T-helper 1 cell (primary cell): Measurements from ENCODE around the gene SCAF8.
A peak's percentile ranks its signal among the peaks of the same experiment; 100 is the strongest.
"Not testable (repeated sequence)": the region's sequence is repeated elsewhere in the genome, so short reads cannot be mapped to it uniquely, and the experiment has no call there.

Experiments
- DNase-seq, 5 donors: peaks; one replicate each; pipeline ENCODE4 v3.0.0-alpha.2; 2012 to 2020

SCAF8 gene

DNA sequence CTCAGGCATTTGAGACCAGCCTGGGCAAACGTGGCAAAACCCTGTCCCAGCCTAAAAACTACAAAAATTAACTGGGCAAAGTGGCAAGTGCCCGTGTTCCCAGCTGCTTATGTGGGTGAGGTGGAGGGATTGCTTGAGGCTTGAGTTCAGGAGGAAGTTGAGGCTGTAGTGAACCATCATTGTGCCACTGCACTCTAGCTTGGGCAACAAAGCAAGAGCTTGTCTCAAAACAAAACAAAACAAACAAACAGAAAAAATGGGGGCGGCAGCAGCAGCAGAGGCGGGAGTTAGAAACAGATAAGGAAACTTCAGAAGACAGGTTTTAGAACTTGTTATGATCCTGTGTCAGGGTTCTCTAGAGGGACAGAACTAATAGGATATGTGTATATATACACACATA lies 49.0 kb downstream of the SCAF8 start:
- no peak for DNase-seq

DNA sequence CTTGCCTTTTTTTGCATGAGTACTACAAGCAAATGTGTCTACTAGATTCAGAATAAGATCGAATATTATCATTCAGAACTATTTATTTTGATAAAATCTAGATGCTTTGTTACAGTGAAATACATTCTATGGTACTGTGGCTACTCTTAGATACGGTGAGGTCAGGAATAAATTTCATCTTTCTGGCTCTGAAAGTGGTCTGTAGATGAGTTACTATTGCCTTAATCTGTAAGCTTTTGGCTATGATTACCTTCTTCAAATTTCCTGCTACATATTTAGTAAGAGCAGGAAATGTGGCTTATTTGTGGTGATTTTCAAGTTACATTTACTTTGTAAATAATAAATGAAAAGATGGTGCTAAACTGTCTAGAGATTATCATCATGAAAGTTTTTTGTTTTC lies 50.0 kb downstream of the SCAF8 start:
- no peak for DNase-seq

DNA sequence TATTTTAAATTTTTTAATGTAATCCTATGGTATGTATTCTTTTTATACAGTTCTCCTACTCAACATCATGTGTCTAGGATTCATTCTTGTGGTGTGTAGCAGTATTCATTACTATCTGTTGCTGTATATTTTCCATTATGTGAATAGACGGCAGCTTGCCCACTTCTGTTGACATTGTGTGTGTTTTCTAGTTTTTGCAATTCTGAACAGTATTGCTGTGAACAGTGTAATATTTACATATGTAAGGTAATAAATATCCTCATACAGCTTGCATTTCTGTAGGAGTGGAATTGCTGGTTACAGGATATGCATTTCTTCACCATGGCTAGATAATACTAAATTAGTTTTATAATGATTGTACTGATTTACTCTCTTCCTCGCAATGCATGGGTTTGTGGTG lies 51.9 kb downstream of the SCAF8 start:
- DNase-seq, result no peak

DNA sequence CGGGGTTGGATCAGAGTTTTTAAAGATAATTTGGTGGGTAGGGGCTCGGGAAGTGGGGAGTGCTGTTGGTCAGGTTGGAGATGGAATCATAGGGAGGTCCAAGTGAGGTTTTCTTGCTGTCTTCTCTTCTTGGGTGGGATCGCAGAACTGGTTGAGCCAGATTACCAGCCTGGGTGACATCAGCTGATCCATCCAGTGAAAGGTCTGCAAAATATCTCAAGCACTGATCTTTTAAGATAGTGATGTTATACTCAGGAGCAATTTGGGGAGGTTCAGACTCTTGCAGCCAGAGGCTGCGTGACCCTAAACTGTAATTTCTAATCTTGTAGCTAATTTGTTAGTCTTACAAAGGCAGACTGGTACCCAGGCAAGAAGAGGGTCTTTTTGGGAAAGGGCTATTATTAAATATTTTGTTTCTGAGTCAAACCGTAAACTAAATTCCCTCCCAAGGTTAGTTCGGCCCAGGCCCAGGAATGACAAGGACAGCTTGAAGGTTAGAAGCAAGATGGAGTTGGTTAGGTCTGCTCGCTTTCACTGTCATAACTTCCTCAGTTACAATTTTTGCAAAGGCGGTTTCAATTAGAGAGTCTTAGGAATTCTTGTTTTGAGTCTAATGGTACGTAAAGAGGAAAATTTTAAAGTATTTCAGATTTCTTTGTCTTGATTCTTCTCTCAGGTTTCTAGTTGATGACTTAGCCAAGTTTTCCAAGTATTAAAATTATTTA lies 53.1 kb downstream of the SCAF8 start:
- DNase-seq, result no peak

DNA sequence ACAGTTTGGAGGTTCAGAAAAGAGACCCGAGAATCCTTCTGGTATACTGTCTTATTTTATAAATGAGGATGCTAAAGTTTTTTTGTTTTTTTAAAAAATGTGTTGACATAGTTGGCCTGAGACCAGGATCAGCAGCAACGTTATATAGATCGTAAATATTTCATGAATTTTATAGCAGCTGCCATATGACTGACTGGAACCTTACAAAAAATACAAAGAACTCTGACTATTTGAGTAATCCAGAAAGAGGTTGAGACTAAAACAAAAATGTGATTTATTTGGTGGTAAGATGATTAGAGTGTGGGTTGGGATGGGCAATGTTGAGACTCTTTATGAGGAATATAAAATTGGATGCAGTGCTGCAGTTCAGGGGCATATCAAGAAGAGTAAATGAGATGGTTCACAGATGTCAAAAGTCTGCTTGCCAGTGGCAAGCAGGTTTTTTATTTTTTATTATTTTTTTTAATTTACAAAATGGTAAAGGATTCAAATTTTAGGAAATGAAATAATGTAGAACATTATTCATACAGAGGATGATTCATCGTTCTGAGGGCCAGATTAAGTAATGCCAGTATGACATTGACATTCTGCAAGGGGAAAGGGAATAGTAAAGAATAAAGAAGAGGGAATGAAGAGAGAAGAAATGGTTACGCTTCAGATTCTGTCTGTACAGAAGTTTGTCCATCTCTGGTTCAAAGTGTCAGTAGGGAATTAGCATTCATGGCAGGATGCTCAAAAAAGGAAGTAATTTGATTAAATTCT lies 58.5 kb downstream of the SCAF8 start:
- no peak for DNase-seq

DNA sequence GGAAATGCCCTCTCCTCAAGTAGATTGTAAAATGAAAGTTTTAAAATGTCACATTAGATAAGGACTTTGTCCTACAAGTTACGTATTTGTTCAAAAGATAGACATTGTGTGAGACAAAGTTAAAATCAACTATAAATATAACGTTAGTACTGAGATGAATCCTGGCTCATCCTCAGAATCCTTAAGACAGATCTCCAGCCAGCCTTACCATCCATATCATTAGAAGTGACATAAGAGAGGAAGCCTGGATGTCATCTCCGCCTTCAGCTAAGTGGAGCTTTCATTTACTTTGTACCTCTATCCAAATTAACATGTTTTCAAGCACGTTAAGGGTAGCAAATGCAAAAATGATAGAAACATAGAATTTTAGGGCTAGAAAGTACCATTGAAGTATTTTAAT lies 59.1 kb downstream of the SCAF8 start:
- no peak for DNase-seq

DNA sequence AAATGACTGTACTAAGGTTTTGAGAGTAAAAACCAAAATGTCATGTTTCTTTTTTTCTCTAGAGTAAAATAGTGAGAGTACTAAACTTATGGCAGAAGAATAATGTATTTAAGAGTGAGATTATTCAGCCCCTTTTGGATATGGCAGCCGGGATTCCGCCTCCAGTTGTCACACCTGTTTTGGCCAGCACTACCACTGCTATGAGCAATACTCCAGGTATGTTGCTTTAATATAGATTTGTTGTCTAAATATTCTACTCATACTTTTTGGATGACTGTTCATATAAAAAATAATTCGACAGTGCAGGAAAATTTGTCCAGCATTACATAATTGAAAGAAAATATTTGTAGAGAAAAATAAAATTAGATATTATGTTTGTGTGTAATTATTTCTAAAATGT lies 59.5 kb downstream of the SCAF8 start:
- DNase-seq, result no peak

DNA sequence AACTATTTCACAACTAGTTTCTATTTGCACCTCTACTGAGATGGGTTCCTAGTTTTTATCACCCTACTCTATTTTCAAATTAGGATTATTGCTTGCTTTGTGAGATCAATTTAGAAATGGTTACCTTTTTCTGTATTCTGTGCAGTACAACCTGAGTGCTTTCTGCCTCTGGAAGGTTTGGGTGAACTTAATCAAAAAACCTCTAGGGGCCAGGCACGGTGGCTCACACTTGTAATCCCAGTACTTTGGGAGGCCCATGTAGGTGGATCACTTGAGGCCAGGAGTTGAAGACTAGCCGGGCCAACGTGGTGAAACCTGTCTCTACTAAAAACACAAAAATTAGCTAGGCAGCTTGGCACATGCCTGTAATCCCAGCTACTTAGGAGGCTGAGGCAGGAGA lies 63.3 kb downstream of the SCAF8 start:
- DNase-seq, result no peak

DNA sequence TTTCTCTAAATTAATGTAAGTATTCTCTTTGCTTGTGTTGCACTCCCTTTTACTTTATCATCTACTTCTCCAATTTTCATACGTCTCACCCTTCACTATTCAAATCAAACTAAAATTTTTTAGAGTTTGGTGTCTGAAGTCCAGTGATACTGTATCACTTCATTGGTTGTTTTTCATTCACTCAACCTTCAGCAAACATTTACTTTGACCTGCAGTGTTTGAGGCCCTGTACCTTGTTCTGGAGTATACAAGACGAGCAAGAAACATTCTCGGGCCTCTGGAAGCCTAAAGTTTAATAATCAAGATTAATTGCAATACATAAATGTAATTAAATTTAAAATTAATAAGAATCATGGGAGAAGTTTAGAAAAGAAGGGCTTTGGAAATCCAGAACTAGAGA lies 64.6 kb downstream of the SCAF8 start:
- DNase-seq, result no peak

DNA sequence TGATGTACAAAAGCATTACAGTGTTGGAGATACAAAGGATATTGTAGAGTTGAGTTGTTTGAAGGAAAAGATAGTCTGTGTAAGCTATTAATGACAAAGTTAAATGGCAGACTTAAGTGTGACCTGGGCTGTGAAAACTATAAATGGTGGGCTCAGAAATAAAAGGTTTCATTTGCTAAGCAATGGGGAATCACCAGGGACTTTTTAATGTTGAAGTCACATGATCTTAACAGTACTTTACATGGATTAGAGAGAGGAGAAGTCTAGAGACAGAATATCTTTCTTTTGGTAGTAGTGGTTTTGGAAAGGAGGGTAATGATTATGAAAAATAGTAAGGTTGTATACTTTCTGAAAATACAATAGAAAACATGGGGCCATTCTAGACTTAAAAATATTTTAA lies 67.1 kb downstream of the SCAF8 start:
- no peak for DNase-seq

DNA sequence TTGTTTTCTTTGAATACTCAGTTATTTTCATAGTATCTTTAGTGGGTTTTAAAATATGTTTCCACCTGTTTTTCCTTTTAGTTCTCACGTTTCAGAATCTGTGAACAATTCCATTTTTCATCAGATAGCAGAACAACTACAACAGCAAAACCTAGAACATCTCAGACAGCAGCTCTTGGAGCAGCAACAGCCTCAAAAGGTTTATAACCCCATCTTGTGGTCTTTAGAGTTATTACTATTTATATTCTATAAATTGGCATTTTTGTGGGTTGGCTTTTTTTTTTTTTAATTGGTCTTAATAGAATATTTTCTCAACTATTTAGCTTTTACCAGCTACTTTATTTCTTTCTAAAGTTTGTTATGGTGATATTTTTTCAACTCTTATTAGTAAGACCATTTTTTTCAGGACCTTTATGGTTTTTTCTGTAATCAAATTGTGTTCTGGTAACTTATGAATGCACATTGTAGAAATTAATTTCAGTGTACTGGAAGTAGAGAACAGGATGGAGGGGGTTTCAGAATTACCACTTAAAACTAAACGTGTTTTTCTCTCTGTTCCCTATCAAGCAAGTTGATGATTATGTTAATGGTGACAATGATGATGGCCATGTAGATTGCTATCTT lies 72.2 kb downstream of the SCAF8 start:
- peak in 2 of 5 donors; percentile 1 to 30 for DNase-seq

DNA sequence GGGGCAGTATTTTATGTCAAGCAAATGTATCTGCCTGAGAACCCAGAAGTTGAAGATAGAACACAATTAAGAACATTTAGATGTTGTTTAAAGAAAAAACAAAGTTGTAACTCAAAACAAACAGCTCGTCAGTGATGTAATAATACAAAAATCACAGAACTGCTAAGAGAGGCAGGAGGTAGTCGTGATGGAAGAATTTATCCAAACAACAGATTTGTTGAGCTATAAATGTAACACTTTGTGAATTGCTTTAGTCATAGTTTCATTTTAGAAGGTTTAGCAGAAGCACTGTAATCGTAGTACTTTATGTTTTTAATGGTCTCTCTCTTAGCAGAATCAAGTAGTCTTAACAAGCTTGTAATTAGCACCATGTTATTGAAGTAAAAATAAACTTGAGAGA lies 73.6 kb downstream of the SCAF8 start:
- DNase-seq, result no peak

DNA sequence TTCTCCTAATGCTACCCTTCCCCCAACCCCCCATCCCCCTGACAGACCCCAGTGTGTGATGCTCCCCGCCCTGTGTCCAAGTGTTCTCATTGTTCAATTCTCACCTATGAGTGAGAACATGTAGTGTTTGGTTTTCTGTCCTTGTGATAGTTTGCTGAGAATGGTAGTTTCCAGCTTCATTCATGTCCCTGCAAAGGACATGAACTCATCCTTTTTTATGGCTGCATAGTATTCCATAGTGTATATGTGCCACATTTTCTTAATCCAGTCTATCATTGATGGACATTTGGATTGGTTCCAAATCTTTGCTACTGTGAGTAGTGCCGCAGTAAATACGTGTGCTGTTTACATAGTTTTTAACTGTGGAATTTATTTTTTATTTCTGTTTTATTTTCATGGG lies 78.4 kb downstream of the SCAF8 start:
- DNase-seq, result not testable (repeated sequence)

DNA sequence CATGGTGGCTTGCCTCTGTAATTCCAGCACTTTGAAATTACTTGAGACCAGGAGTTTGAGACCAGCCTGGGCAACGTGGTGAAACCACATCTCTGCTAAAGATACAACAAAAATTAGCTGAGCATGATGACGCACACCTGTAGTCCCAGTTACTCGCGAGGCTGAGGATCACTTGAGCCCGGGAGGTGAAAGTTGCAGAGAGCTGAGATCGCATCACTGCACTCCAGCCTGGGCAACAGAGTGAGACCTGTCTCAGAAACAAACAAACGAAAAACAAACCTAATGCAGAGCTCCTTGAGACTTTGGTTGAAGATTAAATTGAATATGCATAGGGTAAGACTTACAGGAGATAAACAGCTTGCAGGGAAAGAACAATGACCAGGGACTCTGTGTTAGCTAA lies 80.8 kb downstream of the SCAF8 start:
- DNase-seq, result no peak

DNA sequence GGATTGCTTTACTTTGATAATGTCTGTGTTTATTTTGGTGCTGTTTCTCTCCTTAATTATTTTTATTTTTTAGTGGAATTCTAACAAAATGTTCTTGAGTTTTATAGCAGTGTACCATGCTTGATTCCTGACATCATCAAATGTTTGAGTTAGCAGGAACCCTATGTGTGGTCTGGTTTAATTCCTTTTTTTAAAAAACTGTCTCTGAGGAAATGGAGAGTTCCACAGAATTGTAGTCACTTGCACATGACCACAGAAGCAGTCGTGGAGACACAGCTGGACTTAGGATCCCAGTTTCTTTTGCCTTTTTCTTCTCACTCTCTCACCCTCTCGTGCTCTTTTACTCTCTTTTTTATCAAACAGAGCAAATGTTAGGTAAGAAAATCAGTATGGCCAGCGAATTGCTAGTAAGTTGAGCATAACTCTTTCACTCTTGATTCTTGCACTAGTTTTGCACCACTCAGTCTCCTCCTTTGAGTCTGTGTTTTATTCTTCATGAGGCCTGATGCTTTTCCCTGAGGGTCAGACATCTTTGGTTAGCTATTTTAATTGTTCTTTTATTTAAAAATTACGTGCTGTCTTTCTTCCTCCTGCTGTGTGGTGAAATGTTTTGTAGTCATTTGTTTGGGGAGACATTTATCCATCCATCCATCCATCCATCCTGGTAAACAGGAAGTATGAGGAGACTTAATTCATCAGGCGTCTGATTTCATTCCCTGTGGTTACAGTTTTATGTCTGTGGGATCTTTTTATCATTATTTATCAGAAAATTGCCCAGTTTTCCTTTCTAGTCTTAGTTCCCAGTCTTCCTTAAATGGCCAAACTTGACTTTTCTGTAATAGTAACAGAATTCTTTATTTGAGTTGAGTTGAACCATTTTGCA lies 83.0 kb downstream of the SCAF8 start:
- DNase-seq, result no peak

DNA sequence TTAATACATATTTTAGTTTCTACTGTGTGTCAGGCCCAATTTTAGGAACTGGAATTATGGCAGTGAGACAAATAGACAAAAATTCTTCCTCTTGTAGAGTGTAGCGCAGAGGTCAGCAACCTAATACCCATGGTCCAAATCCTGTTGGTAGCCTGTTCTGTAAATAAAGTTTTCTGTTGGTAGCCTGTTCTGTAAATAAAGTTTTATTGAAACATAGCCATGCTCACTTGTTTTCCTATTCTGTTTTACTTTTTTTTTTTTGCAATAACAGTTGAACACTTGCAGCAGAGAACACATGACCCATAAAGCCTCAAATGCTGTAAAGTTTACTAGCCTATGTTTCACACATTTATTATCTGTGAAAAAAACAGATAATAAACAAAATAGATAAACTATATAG lies 87.9 kb downstream of the SCAF8 start:
- no peak for DNase-seq

DNA sequence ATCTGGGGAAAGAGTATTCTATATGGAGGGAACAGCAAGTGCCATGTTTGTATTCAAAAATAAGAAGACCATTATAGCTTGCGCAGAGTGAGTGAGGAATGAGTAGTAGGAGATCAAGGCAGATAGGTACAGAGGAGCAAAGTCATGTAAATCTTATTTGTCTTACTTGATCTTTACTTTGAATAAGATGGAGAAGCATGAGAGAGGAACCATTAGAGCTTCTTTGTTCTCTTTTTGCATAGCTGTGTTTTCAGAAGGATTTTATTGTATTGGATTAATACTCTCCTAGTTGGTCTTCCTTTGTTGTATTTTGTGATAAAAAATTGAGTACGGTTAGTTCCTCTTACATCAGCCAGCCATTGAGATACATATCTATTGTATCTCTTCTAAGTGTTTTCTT lies 88.4 kb downstream of the SCAF8 start:
- no peak for DNase-seq

DNA sequence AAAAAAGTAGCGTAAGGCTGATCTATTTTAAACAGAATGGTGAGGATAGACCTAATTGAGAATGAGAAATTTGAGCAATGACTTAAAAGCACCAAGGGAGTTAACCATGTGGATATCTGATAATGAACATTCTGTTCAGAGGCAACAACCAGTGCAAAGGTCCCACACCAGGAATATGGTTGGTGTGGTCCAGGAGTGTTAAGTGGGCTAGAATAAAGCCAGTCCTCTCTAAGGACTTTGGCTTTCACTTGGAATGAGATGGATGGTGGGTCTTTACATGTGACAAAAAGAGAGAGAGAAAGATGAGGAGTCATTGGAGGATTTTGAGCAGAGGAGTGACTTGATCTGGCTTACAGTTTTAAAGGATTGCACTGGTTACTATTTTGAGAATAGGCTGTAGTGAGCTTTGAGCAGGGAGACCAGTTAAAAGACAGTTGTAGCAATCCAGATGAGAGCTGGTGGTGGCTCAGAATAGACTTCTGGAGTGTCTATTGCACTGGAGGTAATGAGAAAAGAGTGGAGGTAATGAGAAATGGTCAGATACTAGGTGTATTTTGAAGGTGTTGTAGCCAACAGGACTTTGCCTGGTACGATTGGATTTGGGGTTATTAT lies 89.8 kb downstream of the SCAF8 start:
- no peak for DNase-seq

DNA sequence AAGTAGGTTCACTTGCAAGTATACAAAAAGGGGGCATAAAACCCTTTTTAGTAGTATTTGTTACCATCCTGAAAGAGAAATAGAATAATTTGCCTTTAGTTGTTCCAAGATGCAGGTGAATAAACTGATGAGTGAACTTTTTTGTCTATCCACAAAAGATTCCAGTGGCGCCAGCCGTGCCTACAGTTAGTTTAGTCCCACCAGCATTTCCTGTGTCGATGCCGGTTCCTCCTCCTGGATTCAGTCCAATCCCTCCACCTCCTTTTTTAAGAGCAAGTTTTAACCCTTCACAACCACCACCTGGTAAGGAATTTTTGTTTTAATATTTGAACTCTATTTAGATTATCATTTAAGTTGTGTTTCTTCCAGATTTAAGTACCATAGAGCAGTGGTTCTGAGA lies 90.9 kb downstream of the SCAF8 start:
- no peak for DNase-seq

DNA sequence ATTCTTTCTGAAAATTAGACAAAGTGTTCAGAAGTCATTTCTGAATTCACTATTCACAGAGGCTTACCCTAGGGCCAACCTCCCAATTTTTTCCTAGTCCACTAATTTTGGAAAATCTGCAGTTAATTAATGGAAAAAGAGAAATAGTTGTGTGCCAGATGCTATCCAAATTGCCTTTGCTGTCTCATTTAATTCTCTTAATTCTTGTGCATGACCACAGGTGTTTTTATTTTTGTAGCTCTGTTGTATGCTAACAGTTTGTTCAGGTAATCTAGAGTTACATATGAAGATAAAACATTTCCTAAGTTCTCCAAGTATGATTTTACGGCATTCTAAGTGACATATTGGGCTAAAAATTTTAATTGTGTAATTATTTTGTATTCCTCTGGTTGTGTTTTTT lies 96.8 kb downstream of the SCAF8 start:
- no peak for DNase-seq

DNA sequence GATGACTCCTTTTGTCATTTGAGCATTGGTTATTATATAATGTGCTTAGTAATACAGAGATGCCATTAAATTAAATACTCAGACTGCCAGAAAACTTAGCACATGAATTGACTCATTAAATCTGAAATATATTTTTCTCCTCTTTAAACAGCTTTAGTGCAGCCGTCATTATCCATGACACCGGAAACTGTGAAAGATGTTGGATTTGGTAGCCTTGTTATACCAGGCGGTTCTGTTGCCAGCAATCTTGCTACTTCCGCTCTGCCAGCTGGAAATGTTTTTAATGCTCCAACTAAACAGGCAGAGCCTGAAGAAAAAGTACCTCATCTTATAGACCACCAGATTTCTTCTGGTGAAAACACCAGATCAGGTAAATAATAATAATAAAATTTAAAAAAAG lies 97.6 kb downstream of the SCAF8 start:
- no peak for DNase-seq

DNA sequence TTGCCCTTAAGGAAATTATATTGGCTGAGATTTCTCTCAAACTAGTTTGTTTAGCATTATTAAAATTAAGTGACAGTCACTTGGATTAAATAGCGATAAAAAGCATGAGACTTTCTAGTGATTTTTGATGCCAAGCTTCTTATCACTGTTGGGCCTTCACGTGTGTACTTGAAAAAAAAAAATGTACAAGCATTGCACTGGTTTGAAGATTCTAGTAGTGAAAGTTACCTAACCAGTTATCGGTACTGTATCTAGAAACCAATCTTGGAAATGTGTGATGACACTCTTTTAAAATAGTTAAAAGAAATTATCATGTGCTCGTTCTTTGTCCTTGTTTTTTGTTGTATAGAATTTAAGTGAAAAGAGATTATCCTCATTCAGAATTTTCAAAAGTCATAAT lies 102.1 kb downstream of the SCAF8 start:
- no peak for DNase-seq

DNA sequence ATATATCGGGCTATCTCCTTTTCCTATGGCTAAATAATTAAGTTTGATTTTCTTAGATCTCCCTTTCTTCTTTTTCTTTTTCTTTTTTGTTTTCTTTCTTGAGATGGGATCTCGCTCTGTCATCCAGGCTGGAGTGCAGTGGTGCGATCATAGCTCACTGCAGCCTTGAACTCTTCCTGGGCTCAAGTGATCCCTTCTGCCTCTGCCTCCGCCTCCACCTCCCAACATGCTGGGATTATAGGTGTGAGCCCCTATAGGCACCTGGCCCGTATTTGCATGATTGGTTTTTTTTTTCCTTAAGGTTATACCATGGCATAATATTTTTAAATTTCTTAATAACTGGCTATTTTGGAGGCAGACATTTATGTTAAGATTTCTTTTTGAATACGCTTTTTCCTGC lies 106.3 kb downstream of the SCAF8 start:
- DNase-seq, result no peak
